Calu3 (cell line): ENCODE data around the gene SEMA3E. TPM values are rescaled to one million over a fixed set of nuclear protein-coding genes. Genes with fewer than 3 reads are reported as not detected.

Experiments
- BruUV-seq: library from RNA; stranded (reverse); fragments of 400-500 nt; replicated peaks from 2 replicates; lab custom pipeline; 2021; lab: Mats Ljungman, UMichigan
- CTCF ChIA-PET: fragments of 300-600 bp; sonication (Branson Sonifier 250); formaldehyde crosslinking; loops from one replicate; lab custom pipeline; 2022; ENCODE audit warnings: antibody characterized with exemption; lab: Charles Lee
- DNase-seq: peaks from one replicate; pipeline ENCODE4 v3.0.0; 2022
- H3K27ac Mint-ChIP-seq: one replicate; pipeline ENCODE4 v1.8.0; 2022; ENCODE audit warnings: mixed read lengths; ENCODE audit not compliant: unreplicated experiment
- H3K27me3 Mint-ChIP-seq: one replicate; pipeline ENCODE4 v1.8.0; 2022; ENCODE audit warnings: mixed read lengths; ENCODE audit not compliant: unreplicated experiment
- H3K36me3 Mint-ChIP-seq: one replicate; pipeline ENCODE4 v1.8.0; 2022; ENCODE audit warnings: mild to moderate bottlenecking, moderate library complexity, mixed read lengths; ENCODE audit not compliant: insufficient read depth, unreplicated experiment
- H3K4me1 Mint-ChIP-seq: one replicate; pipeline ENCODE4 v1.8.0; 2022; ENCODE audit warnings: mild to moderate bottlenecking, low read depth, mixed read lengths; ENCODE audit not compliant: unreplicated experiment
- H3K4me3 Mint-ChIP-seq: one replicate; pipeline ENCODE4 v1.8.0; 2022; ENCODE audit warnings: mild to moderate bottlenecking, low read depth, moderate library complexity, mixed read lengths; ENCODE audit not compliant: unreplicated experiment
- H3K9me3 Mint-ChIP-seq: one replicate; pipeline ENCODE4 v1.8.0; 2022; ENCODE audit warnings: low read depth, mixed read lengths; ENCODE audit not compliant: unreplicated experiment
- CTCF ChIP-seq: fragments of 200-600 bp; IDR thresholded peaks from one replicate; pipeline ENCODE4 v1.8.0; 2022; ENCODE audit warnings: antibody characterized with exemption; ENCODE audit not compliant: unreplicated experiment
- intact Hi-C: fragments of 100-400 bp; cut with micrococcal nuclease; formaldehyde crosslinking; loops from one replicate; pipeline ENCODE4 v1.10.0; 2022; ENCODE audit not compliant: unreplicated experiment
- total RNA-seq: library from RNA; stranded (reverse); gene quantifications from 2 replicates; pipeline ENCODE4 v1.2.3, GENCODE V29; 2022

SEMA3E gene
- total RNA-seq, 1 experiment from 2014 or later = 24.4 TPM

GRCh38 chr7:83579740-83580139, 69.2 kb downstream of the SEMA3E start:
- no peaks in the 10 kb centered on the region for H3K9me3 Mint-ChIP-seq
- CTCF ChIA-PET = no interaction called here
- intact Hi-C loops = loop anchor here (5.0 kb wide), 1 partner anchor 63 kb away; no protein-coding TSS in a partner anchor

GRCh38 chr7:83575436-83575835, 73.5 kb downstream of the SEMA3E start:
- BruUV-seq = no TSS peak
- Mint-ChIP-seq H3K27me3 (no peaks in the 10 kb centered on the region), H3K27ac (no peak overlapping the region), H3K4me3 (no peak overlapping the region), H3K4me1 (peaks cover 16% of the 10 kb centered on the region), H3K9me3 (peaks cover 3% of the 10 kb centered on the region), H3K36me3 (no peaks in the 10 kb centered on the region)
- intact Hi-C loops = loop anchor here (5.0 kb wide), 1 partner anchor 67 kb away; no protein-coding TSS in a partner anchor
- CTCF ChIA-PET = no interaction called here
- TF ChIP-seq CTCF = no peak
- no peak for DNase-seq

More at GRCh38 chr7:83579740-83580139, 69.2 kb downstream of the SEMA3E start:
- DNase-seq = no peak
- TF ChIP-seq CTCF = no peak
- H3K36me3 Mint-ChIP-seq = no peaks in the 10 kb centered on the region
- no peak overlapping the region for H3K4me3 Mint-ChIP-seq
- H3K27me3 Mint-ChIP-seq = no peaks in the 10 kb centered on the region
- BruUV-seq = no TSS peak
- peak overlapping the region; percentile 12 for H3K27ac Mint-ChIP-seq
- peaks cover 11% of the 10 kb centered on the region for H3K4me1 Mint-ChIP-seq

- peaks cover 3% of the 10 kb centered on the region for H3K9me3 Mint-ChIP-seq
- no peaks in the 10 kb centered on the region for H3K36me3 Mint-ChIP-seq
- CTCF ChIA-PET = no interaction called here
- intact Hi-C loops = loop anchor here (5.0 kb wide), 1 partner anchor 68 kb away; no protein-coding TSS in a partner anchor
- no peak for DNase-seq
- H3K27ac Mint-ChIP-seq = no peak overlapping the region
- no peak overlapping the region for H3K4me3 Mint-ChIP-seq
- TF ChIP-seq CTCF = no peak
- no TSS peak for BruUV-seq
- H3K27me3 Mint-ChIP-seq = no peaks in the 10 kb centered on the region
- peaks cover 9% of the 10 kb centered on the region for H3K4me1 Mint-ChIP-seq
These were observed 74.3 kb downstream of the SEMA3E start for GRCh38 chr7:83574616-83575015.

GRCh38 chr7:83562960-83563359, 86.0 kb downstream of the SEMA3E start:
- H3K9me3 Mint-ChIP-seq = no peaks in the 10 kb centered on the region
- H3K27ac Mint-ChIP-seq = peak overlapping the region; percentile 52
- H3K36me3 Mint-ChIP-seq = no peaks in the 10 kb centered on the region
- H3K4me3 Mint-ChIP-seq = no peak overlapping the region
- intact Hi-C loops = no loop called here
- DNase-seq = no peak
- H3K27me3 Mint-ChIP-seq = no peaks in the 10 kb centered on the region
- CTCF ChIA-PET = no interaction called here
- BruUV-seq = no TSS peak
- peaks cover 28% of the 10 kb centered on the region for H3K4me1 Mint-ChIP-seq
- no peak for TF ChIP-seq CTCF
